Endothelial cell of umbilical vein (primary cell): ENCODE data around the gene ADCY9. TPM values are rescaled to one million over a fixed set of nuclear protein-coding genes. Genes with fewer than 3 reads are reported as not detected.

Source experiments
- BruUV-seq: library from RNA; stranded (reverse); fragments of 400-500 nt; replicated peaks from 2 replicates; lab custom pipeline; 2021; lab: Mats Ljungman, UMichigan
- CTCF ChIA-PET: fragments of 300-600, 350-600 bp; sonication (Branson Sonifier 250); formaldehyde crosslinking; loops from one replicate; lab custom pipeline; 2021; ENCODE audit warnings: antibody characterized with exemption, inconsistent platforms; lab: Charles Lee
- POLR2A ChIA-PET: fragments of 300-600, 350-600 bp; sonication (Branson Sonifier 250); formaldehyde crosslinking; loops from one replicate; lab custom pipeline; 2021; ENCODE audit warnings: antibody characterized with exemption, inconsistent platforms; lab: Charles Lee
- DNase-seq: peaks from one replicate; pipeline ENCODE4 v3.0.0-alpha.2; 2011; ENCODE audit warnings: low read depth, low spot score
- FAIRE-seq: peaks from 2 replicates; lab custom pipeline; 2011; peaks lifted over from hg19 to GRCh38; lab: Jason Lieb, UNC
- H2AFZ ChIP-seq: 2 replicates; pipeline ENCODE4 v1.6.0; 2012; ENCODE audit warnings: low read depth, low read length, control low read depth, inconsistent platforms
- H3K27ac ChIP-seq: 2 replicates; pipeline ENCODE4 v1.5.1; 2011; ENCODE audit warnings: low read depth, mild to moderate bottlenecking, control low read depth, low read length, moderate library complexity; ENCODE audit not compliant: insufficient read depth
- H3K27me3 ChIP-seq, 2 experiments: 2 replicates each; pipeline versions ENCODE4 v1.6.0 to v1.6.1; 2011; ENCODE audit warnings: low read length in 2 of 2, mixed read lengths in 1 of 2; ENCODE audit not compliant: control insufficient read depth in 2 of 2, insufficient read depth in 2 of 2
- H3K36me3 ChIP-seq, 2 experiments: 2 replicates in 1 of 2; 3 replicates in 1 of 2; pipeline ENCODE4 v1.5.1; 2011; ENCODE audit warnings: low read length in 2 of 2, mild to moderate bottlenecking in 1 of 2, moderate library complexity in 1 of 2; ENCODE audit not compliant: control insufficient read depth in 2 of 2, insufficient read depth in 2 of 2; ENCODE audit errors: extremely low read depth in 1 of 2
- H3K4me1 ChIP-seq: 3 replicates; pipeline ENCODE4 v1.5.1; 2011; ENCODE audit warnings: mild to moderate bottlenecking, low read length; ENCODE audit not compliant: control insufficient read depth, insufficient read depth; ENCODE audit errors: extremely low read depth
- H3K4me2 ChIP-seq: 2 replicates; pipeline ENCODE4 v1.6.1; 2011; ENCODE audit warnings: low read length, control low read depth, mixed read lengths; ENCODE audit not compliant: insufficient read depth
- H3K4me3 ChIP-seq, 3 experiments: fragments of 200-600 bp in 1 of 3; sonication (generic), shearing (Covaris generic) in 1 of 3; replicated peaks in 1 of 3; 2 replicates each; pipeline ENCODE4 v1.5.1; 2011 to 2016; ENCODE audit warnings: control low read depth in 3 of 3, low read length in 3 of 3, mild to moderate bottlenecking in 2 of 3, inconsistent platforms in 1 of 3, low read depth in 1 of 3, moderate library complexity in 1 of 3; ENCODE audit not compliant: insufficient read depth in 1 of 3
- H3K79me2 ChIP-seq: 2 replicates; pipeline ENCODE4 v1.6.0; 2012; ENCODE audit warnings: low read length, inconsistent platforms; ENCODE audit not compliant: control insufficient read depth, insufficient read depth
- H3K9ac ChIP-seq: replicated peaks from 2 replicates; pipeline ENCODE3; 2011; ENCODE audit warnings: low read length, control low read depth; ENCODE audit not compliant: insufficient read depth; ENCODE audit errors: extremely low read depth
- H3K9me1 ChIP-seq: replicated peaks from 3 replicates; pipeline ENCODE4 v1.6.0; 2011; ENCODE audit warnings: mild to moderate bottlenecking, low read length; ENCODE audit not compliant: control insufficient read depth, insufficient read depth; ENCODE audit errors: extremely low read depth
- H3K9me3 ChIP-seq: replicated peaks from 2 replicates; pipeline ENCODE4 v1.5.1; 2012; ENCODE audit warnings: low read length, inconsistent platforms; ENCODE audit not compliant: control insufficient read depth, insufficient read depth
- H4K20me1 ChIP-seq: replicated peaks from 2 replicates; pipeline ENCODE3; 2011; ENCODE audit warnings: mild to moderate bottlenecking, low read length; ENCODE audit not compliant: control insufficient read depth, insufficient read depth; ENCODE audit errors: extremely low read depth
- CTCF ChIP-seq, 2 donors: IDR thresholded peaks; 1 replicate in 1 of 2; 2 replicates in 1 of 2; pipeline ENCODE4 v1.5.1; 2011; ENCODE audit warnings: low read length in 2 of 2, mild to moderate bottlenecking in 2 of 2, moderate library complexity in 2 of 2, control low read depth in 1 of 2, inconsistent platforms in 1 of 2, low read depth in 1 of 2; ENCODE audit not compliant: insufficient read depth in 1 of 2; ENCODE audit errors: extremely low read depth in 1 of 2
- EZH2 ChIP-seq: IDR thresholded peaks from 2 replicates; pipeline ENCODE4 v1.6.1; 2012; ENCODE audit warnings: borderline replicate concordance, low read depth, mild to moderate bottlenecking, moderate library complexity, low read length, inconsistent platforms; ENCODE audit not compliant: severe bottlenecking
- FOS ChIP-seq: IDR thresholded peaks from 2 replicates; pipeline ENCODE4 v1.6.1; 2011; ENCODE audit warnings: mild to moderate bottlenecking, low read length, moderate library complexity, borderline replicate concordance; ENCODE audit not compliant: insufficient read depth
- JUN ChIP-seq: IDR thresholded peaks from 2 replicates; pipeline ENCODE4 v1.6.1; 2011; ENCODE audit warnings: borderline replicate concordance, low read depth; ENCODE audit not compliant: insufficient read length, insufficient read depth
- MAX ChIP-seq: IDR thresholded peaks from 2 replicates; pipeline ENCODE4 v1.6.1; 2011; ENCODE audit not compliant: insufficient read depth, insufficient read length
- MYC ChIP-seq: IDR thresholded peaks from one replicate; pipeline ENCODE4 v1.6.1; 2011; ENCODE audit warnings: mild to moderate bottlenecking, low read depth, low read length
- POLR2AphosphoS5 ChIP-seq: IDR thresholded peaks from 2 replicates; pipeline ENCODE4 v1.6.1; 2012; ENCODE audit warnings: low read depth, mild to moderate bottlenecking, control low read depth, low read length, moderate library complexity; ENCODE audit not compliant: insufficient read depth
- dilution Hi-C: fragments of 300-500 bp; cut with MboI; formaldehyde crosslinking; loops from one replicate; pipeline ENCODE4 v1.15.0; 2019; ENCODE audit warnings: low sequenced_read_pairs; ENCODE audit not compliant: extremely low pct_ligation_motif_present
- intact Hi-C: fragments of 100-400 bp; cut with micrococcal nuclease; formaldehyde crosslinking; loops from one replicate; pipeline ENCODE4 v1.10.0; 2022
- polyA plus RNA-seq, 4 experiments: library from polyadenylated mRNA; depleted of rRNA in 3 of 4; stranded (reverse) in 3 of 4; unstranded in 1 of 4; fragments of >200 nt; gene quantifications; 2 replicates each; pipeline versions ENCODE4 v1.2.1 to v1.2.3, GENCODE V29; 2011 to 2012; ENCODE audit warnings: missing spikeins in 1 of 4
- total RNA-seq: library from RNA; stranded (reverse); gene quantifications from 2 replicates; pipeline ENCODE4 v1.2.3, GENCODE V29; 2021

ADCY9 gene
- total and polyA plus RNA-seq, 2 donors (not counting 3 experiments of a cell fraction or from before 2014, with no cell fraction given) = 6.8 to 14.0 TPM

GRCh38 chr16:3954411-3954921, 161.8 kb downstream of the ADCY9 start:
- no peaks in the 10 kb centered on the region for H3K36me3 ChIP-seq
- FAIRE-seq (no peak), DNase-seq (no peak)
- H3K27ac ChIP-seq = no peak overlapping the region
- no peak overlapping the region for H2AFZ ChIP-seq
- no peaks in the 10 kb centered on the region for H3K9me3 ChIP-seq
- no peak overlapping the region for H3K9ac ChIP-seq
- ChIA-PET POLR2A (no interaction called here), CTCF (interaction anchor here (1.1 kb wide), 1 partner anchor 8 kb away, joined by 3 read pairs; no protein-coding TSS in a partner anchor)
- H3K27me3 ChIP-seq = peaks cover 22 to 26% of the 10 kb centered on the region in 2 experiments
- H3K4me3 ChIP-seq = no peak overlapping the region
- H3K4me1 ChIP-seq = peaks cover 8% of the 10 kb centered on the region
- BruUV-seq = no TSS peak
- no peaks in the 10 kb centered on the region for H3K9me1 ChIP-seq
- intact Hi-C loops (no loop called here), dilution Hi-C loops (no loop called here)
- no peak for TF ChIP-seq CTCF (IDR thresholded peaks at IDR 0.05; ENCODE audit: extremely low read depth in 1 of 2, insufficient read depth in 1 of 2, low read depth in 1 of 2, low read length in 2 of 2)
- TF ChIP-seq MAX = no peak
- TF ChIP-seq MYC = no peak
- TF ChIP-seq JUN = no peak
- no peak for TF ChIP-seq EZH2
- no peak for TF ChIP-seq POLR2AphosphoS5
- no peak for TF ChIP-seq FOS
- no peak overlapping the region for H3K4me2 ChIP-seq
- no peaks in the 10 kb centered on the region for H3K79me2 ChIP-seq
- no peaks in the 10 kb centered on the region for H4K20me1 ChIP-seq
